Measurements from ENCODE around the gene PTPRS. TPM values are rescaled to one million over a fixed set of nuclear protein-coding genes. Genes with fewer than 3 reads are reported as not detected.

PTPRS gene
- total and polyA plus RNA-seq, 2 donors (not counting 3 experiments of a cell fraction or from before 2014, with no cell fraction given): 10.1 to 16.1 TPM

- TF ChIP-seq CTCF (IDR thresholded peaks at IDR 0.05; ENCODE audit: extremely low read depth in 1 of 2, insufficient read depth in 1 of 2, low read depth in 1 of 2, low read length in 2 of 2) (no peak), GATA2 (IDR thresholded peaks at IDR 0.05; ENCODE audit: insufficient read depth, insufficient read length, low read depth, low read length) (no peak), MYC (IDR thresholded peaks at IDR 0.05; ENCODE audit: low read depth, low read length) (no peak), POLR2A (IDR thresholded peaks at IDR 0.05; ENCODE audit: low read depth, low read length) (no peak), FOS (IDR thresholded peaks at IDR 0.05; ENCODE audit: borderline replicate concordance, insufficient read depth, low read length) (no peak), JUN (IDR thresholded peaks at IDR 0.05; ENCODE audit: borderline replicate concordance, insufficient read depth, insufficient read length, low read depth) (no peak), MAX (IDR thresholded peaks at IDR 0.05; ENCODE audit: insufficient read depth, insufficient read length) (no peak), EZH2 (IDR thresholded peaks at IDR 0.05; ENCODE audit: borderline replicate concordance, low read depth, low read length, severe bottlenecking) (no peak), POLR2AphosphoS5 (IDR thresholded peaks at IDR 0.05; ENCODE audit: insufficient read depth, low read depth, low read length) (no peak)
- H3K4me3 ChIP-seq (replicated peaks in 1 of 3; ENCODE audit: insufficient read depth in 1 of 3, low read depth in 1 of 3, low read length in 3 of 3): no peak overlapping the region
- H3K79me2 ChIP-seq (ENCODE audit: control insufficient read depth, insufficient read depth, low read length): no peaks in the 10 kb centered on the region
- no peaks in the 10 kb centered on the region for H3K9me1 ChIP-seq (replicated peaks; ENCODE audit: control insufficient read depth, extremely low read depth, insufficient read depth, low read length)
- no peak overlapping the region for H3K9ac ChIP-seq (replicated peaks; ENCODE audit: extremely low read depth, insufficient read depth, low read length)
- no peak overlapping the region for H3K4me2 ChIP-seq (ENCODE audit: insufficient read depth, low read length)
- ChIA-PET POLR2A (no interaction called here), CTCF (no interaction called here)
- H2AFZ ChIP-seq (ENCODE audit: low read depth, low read length): no peak overlapping the region
- dilution Hi-C loops (cut with MboI; ENCODE audit: extremely low pct_ligation_motif_present, low sequenced_read_pairs) (loop anchor here (25.0 kb wide), 1 partner anchor 120 kb away; no protein-coding TSS in a partner anchor), intact Hi-C loops (cut with micrococcal nuclease) (no loop called here)
- H3K36me3 ChIP-seq (ENCODE audit: control insufficient read depth in 2 of 2, extremely low read depth in 1 of 2, insufficient read depth in 2 of 2, low read length in 2 of 2): no peaks in the 10 kb centered on the region
- H4K20me1 ChIP-seq (replicated peaks; ENCODE audit: control insufficient read depth, extremely low read depth, insufficient read depth, low read length): no peaks in the 10 kb centered on the region
- no TSS peak for BruUV-seq (replicated peaks)
- DNase-seq (ENCODE audit: low read depth, low spot score): no peak
- H3K27me3 ChIP-seq (ENCODE audit: control insufficient read depth in 2 of 2, insufficient read depth in 2 of 2, low read length in 2 of 2): no peaks in the 10 kb centered on the region
- no peaks in the 10 kb centered on the region for H3K9me3 ChIP-seq (replicated peaks; ENCODE audit: control insufficient read depth, insufficient read depth, low read length)
- no peaks in the 10 kb centered on the region for H3K4me1 ChIP-seq (ENCODE audit: control insufficient read depth, extremely low read depth, insufficient read depth, low read length)
- FAIRE-seq: no peak
- H3K27ac ChIP-seq (ENCODE audit: insufficient read depth, low read depth, low read length): no peak overlapping the region
These were observed 27.0 kb upstream of the PTPRS start for GRCh38 chr19:5367530-5368133.

Measured in endothelial cell of umbilical vein (primary cell).